CD8-positive, alpha-beta memory T cell (primary cell): ENCODE results near the gene SEPSECS. TPM values are rescaled to one million over a fixed set of nuclear protein-coding genes. Genes with fewer than 3 reads are reported as not detected.

Experiments used
- CTCF ChIA-PET: fragments of 350-600 bp; sonication (Branson Sonifier 250); formaldehyde crosslinking; loops from one replicate; lab custom pipeline; 2021; ENCODE audit warnings: antibody characterized with exemption; lab: Charles Lee
- POLR2A ChIA-PET: fragments of 350-600 bp; sonication (Branson Sonifier 250); formaldehyde crosslinking; loops from one replicate; lab custom pipeline; 2021; ENCODE audit warnings: antibody characterized with exemption; lab: Charles Lee
- DNase-seq, 5 donors: peaks; one replicate each; pipeline versions ENCODE4 v3.0.0 to v3.0.0-alpha.2; 2020 to 2022; ENCODE audit warnings: mixed read lengths in 1 of 5
- H3K27ac ChIP-seq: one replicate; pipeline ENCODE4 v1.7.0; 2013; ENCODE audit warnings: low read depth, mild to moderate bottlenecking, low read length, moderate library complexity
- H3K27me3 ChIP-seq: 2 replicates; pipeline ENCODE4 v1.7.0; 2013; ENCODE audit warnings: low read length, mild to moderate bottlenecking; ENCODE audit not compliant: insufficient read depth, poor library complexity, severe bottlenecking
- H3K36me3 ChIP-seq: 2 replicates; pipeline ENCODE4 v1.7.0; 2013; ENCODE audit warnings: mild to moderate bottlenecking, low read length, moderate library complexity; ENCODE audit not compliant: insufficient read depth
- H3K4me1 ChIP-seq: 2 replicates; pipeline ENCODE4 v1.7.0; 2013; ENCODE audit warnings: mild to moderate bottlenecking, low read length, moderate library complexity; ENCODE audit not compliant: insufficient read depth
- H3K4me3 ChIP-seq: 2 replicates; pipeline ENCODE4 v1.7.0; 2013; ENCODE audit warnings: mild to moderate bottlenecking, low read length
- H3K9me3 ChIP-seq: 2 replicates; pipeline ENCODE4 v1.7.0; 2013; ENCODE audit warnings: mild to moderate bottlenecking, low read length
- H3K27ac Mint-ChIP-seq, 8 donors: one replicate each; pipeline ENCODE4 v1.8.0; 2020 to 2021; ENCODE audit warnings: mixed read lengths in 8 of 8, mild to moderate bottlenecking in 6 of 8, inconsistent platforms in 3 of 8, moderate library complexity in 3 of 8
- H3K27me3 Mint-ChIP-seq, 2 donors: one replicate each; pipeline ENCODE4 v1.8.0; 2020 to 2021; ENCODE audit warnings: mixed read lengths in 2 of 2, mild to moderate bottlenecking in 1 of 2, moderate library complexity in 1 of 2
- H3K36me3 Mint-ChIP-seq, 3 donors: one replicate each; pipeline ENCODE4 v1.8.0; 2020 to 2021; ENCODE audit warnings: mixed read lengths in 3 of 3, inconsistent platforms in 1 of 3, mild to moderate bottlenecking in 1 of 3
- H3K4me1 Mint-ChIP-seq, 3 donors: one replicate each; pipeline ENCODE4 v1.8.0; 2020 to 2021; ENCODE audit warnings: mixed read lengths in 3 of 3, inconsistent platforms in 1 of 3, mild to moderate bottlenecking in 1 of 3
- H3K4me3 Mint-ChIP-seq, 7 donors: one replicate each; pipeline ENCODE4 v1.8.0; 2020 to 2021; ENCODE audit warnings: mixed read lengths in 7 of 7, mild to moderate bottlenecking in 6 of 7, moderate library complexity in 4 of 7, inconsistent platforms in 2 of 7
- H3K9me3 Mint-ChIP-seq, 5 donors: one replicate each; pipeline ENCODE4 v1.8.0; 2020 to 2022; ENCODE audit warnings: mixed read lengths in 5 of 5, mild to moderate bottlenecking in 3 of 5, moderate library complexity in 2 of 5, inconsistent platforms in 1 of 5
- polyA plus RNA-seq: library from polyadenylated mRNA; unstranded; fragments of 300-500 nt; fragmentation: Illumina TruSeq; gene quantifications from one replicate; pipeline ENCODE4 v1.2.3, GENCODE V29; 2021
- total RNA-seq, 2 experiments: library from RNA; stranded (reverse); gene quantifications; one replicate each; pipeline ENCODE4 v1.2.3, GENCODE V29; 2021

Gene SEPSECS
- total and polyA plus RNA-seq, 3 experiments from 2014 or later: 3.1 to 10.0 (median 8.6) TPM

GRCh38 chr4:25155947-25156346, 4.3 kb downstream of the SEPSECS start:
- H3K36me3 Mint-ChIP-seq: peaks cover 0 to 48% (median 3%) of the 10 kb centered on the region in 3 donors
- no peak overlapping the region for H3K27ac Mint-ChIP-seq
- H3K4me1 Mint-ChIP-seq: peaks cover 20 to 31% (median 28%) of the 10 kb centered on the region in 3 donors
- no peak overlapping the region for H3K4me3 ChIP-seq
- H3K36me3 ChIP-seq: no peaks in the 10 kb centered on the region
- H3K27ac ChIP-seq: no peak overlapping the region
- no peaks in the 10 kb centered on the region for H3K27me3 ChIP-seq
- no peaks in the 10 kb centered on the region for H3K9me3 Mint-ChIP-seq
- H3K4me1 ChIP-seq: peaks cover 15% of the 10 kb centered on the region
- no peak for DNase-seq
- ChIA-PET POLR2A (no interaction called here), CTCF (no interaction called here)
- H3K27me3 Mint-ChIP-seq: peaks cover 0 to 5% of the 10 kb centered on the region in 2 donors
- no peak overlapping the region for H3K4me3 Mint-ChIP-seq
- no peaks in the 10 kb centered on the region for H3K9me3 ChIP-seq

- H3K36me3 Mint-ChIP-seq: peaks cover 0 to 48% (median 10%) of the 10 kb centered on the region in 3 donors
- no peaks in the 10 kb centered on the region for H3K36me3 ChIP-seq
- peaks cover 13% of the 10 kb centered on the region for H3K4me1 ChIP-seq
- H3K27me3 Mint-ChIP-seq: no peaks in the 10 kb centered on the region
- H3K9me3 Mint-ChIP-seq: no peaks in the 10 kb centered on the region
- no peaks in the 10 kb centered on the region for H3K27me3 ChIP-seq
- no peaks in the 10 kb centered on the region for H3K9me3 ChIP-seq
- no peak overlapping the region for H3K4me3 ChIP-seq
- H3K4me1 Mint-ChIP-seq: peaks cover 11 to 21% (median 19%) of the 10 kb centered on the region in 3 donors
- DNase-seq: no peak
- ChIA-PET CTCF (interaction anchor here (0.8 kb wide), 1 partner anchor 10 kb away, joined by 3 read pairs; no protein-coding TSS in a partner anchor), POLR2A (no interaction called here)
- H3K27ac ChIP-seq: no peak overlapping the region
- H3K27ac Mint-ChIP-seq: no peak overlapping the region
- H3K4me3 Mint-ChIP-seq: no peak overlapping the region
These were observed 5.5 kb downstream of the SEPSECS start for GRCh38 chr4:25154594-25155265.

DNA sequence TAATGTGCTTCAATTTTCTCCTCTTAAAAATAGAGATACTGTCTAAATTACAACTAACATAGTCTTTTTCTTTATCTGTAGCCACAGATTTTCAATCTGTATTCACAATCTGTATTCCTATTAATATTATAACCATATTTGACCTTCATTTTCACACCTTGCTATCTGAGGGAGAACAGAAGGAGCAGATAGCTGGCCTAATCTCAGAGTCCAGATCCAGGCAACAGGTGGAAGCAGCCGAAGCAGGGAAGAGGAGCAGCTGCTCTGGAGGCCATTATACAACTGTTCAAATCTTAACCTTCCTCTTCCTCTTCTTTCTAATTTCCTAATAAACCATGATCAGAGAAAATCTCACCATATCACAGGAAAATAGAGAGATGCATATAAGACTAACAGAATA, 14.2 kb downstream of the SEPSECS start:
- DNase-seq: no peak
- POLR2A ChIA-PET: no interaction called here
- Mint-ChIP-seq H3K27ac (no peak overlapping the region), H3K27me3 (no peaks in the 10 kb centered on the region), H3K36me3 (peaks cover 10 to 49% (median 11%) of the 10 kb centered on the region in 3 donors), H3K4me1 (peaks cover 0 to 4% (median 0%) of the 10 kb centered on the region in 3 donors), H3K4me3 (no peak overlapping the region), H3K9me3 (no peaks in the 10 kb centered on the region)
- Histone ChIP-seq H3K27ac (no peak overlapping the region), H3K4me1 (no peaks in the 10 kb centered on the region), H3K27me3 (no peaks in the 10 kb centered on the region), H3K36me3 (no peaks in the 10 kb centered on the region), H3K4me3 (no peak overlapping the region), H3K9me3 (no peaks in the 10 kb centered on the region)
- CTCF ChIA-PET: no interaction called here

GRCh38 chr4:25144870-25145481, 15.3 kb downstream of the SEPSECS start:
- no peaks in the 10 kb centered on the region for H3K27me3 ChIP-seq
- no peak overlapping the region for H3K27ac Mint-ChIP-seq
- no peak for DNase-seq
- peaks cover 0 to 4% (median 0%) of the 10 kb centered on the region in 3 donors for H3K4me1 Mint-ChIP-seq
- H3K4me3 Mint-ChIP-seq: no peak overlapping the region
- no peaks in the 10 kb centered on the region for H3K9me3 ChIP-seq
- ChIA-PET POLR2A (interaction anchor here (1.0 kb wide), 1 partner anchor 9 kb away, joined by 3 read pairs; no protein-coding TSS in a partner anchor), CTCF (interaction anchor here (0.8 to 1.5 kb wide), 6 partner anchors 9 to 168 kb away, joined by 3 to 7 read pairs (median 4); partner anchors contain the start of genes SEPSECS and ZCCHC4)
- H3K4me1 ChIP-seq: no peaks in the 10 kb centered on the region
- no peak overlapping the region for H3K27ac ChIP-seq
- H3K36me3 Mint-ChIP-seq: peaks cover 7 to 46% (median 13%) of the 10 kb centered on the region in 3 donors
- no peaks in the 10 kb centered on the region for H3K36me3 ChIP-seq
- H3K4me3 ChIP-seq: no peak overlapping the region
- H3K9me3 Mint-ChIP-seq: no peaks in the 10 kb centered on the region
- no peaks in the 10 kb centered on the region for H3K27me3 Mint-ChIP-seq

GRCh38 chr4:25142468-25142867, 17.8 kb downstream of the SEPSECS start:
- Mint-ChIP-seq H3K27ac (no peak overlapping the region), H3K9me3 (no peaks in the 10 kb centered on the region)

DNA sequence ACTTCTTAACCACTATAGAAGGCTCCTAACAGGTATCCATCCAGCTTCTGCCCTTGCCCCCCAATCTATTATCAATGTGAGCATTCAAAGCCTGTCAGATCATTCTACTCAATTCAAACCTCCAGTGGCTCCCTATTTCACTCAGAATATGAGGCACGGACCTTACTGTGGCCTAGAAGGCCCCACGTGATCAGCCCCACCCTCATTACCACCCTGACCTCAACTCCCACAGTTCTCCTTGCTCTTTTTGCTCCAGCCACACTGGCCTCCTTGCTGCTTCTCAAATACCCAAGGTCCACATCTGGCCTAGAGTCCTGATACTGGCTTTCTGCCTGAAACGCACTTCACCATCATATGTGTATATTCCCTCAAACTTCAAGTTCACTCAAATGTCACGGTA, 18.7 kb downstream of the SEPSECS start:
- Histone ChIP-seq H3K36me3 (no peaks in the 10 kb centered on the region), H3K4me1 (no peaks in the 10 kb centered on the region), H3K9me3 (no peaks in the 10 kb centered on the region), H3K27me3 (no peaks in the 10 kb centered on the region), H3K4me3 (no peak overlapping the region), H3K27ac (no peak overlapping the region)
- peaks cover 23 to 64% (median 37%) of the 10 kb centered on the region in 3 donors for H3K36me3 Mint-ChIP-seq
- no peak overlapping the region for H3K4me3 Mint-ChIP-seq
- no peaks in the 10 kb centered on the region for H3K27me3 Mint-ChIP-seq
- H3K9me3 Mint-ChIP-seq: no peaks in the 10 kb centered on the region
- CTCF ChIA-PET: no interaction called here
- no peak for DNase-seq
- POLR2A ChIA-PET: no interaction called here
- H3K27ac Mint-ChIP-seq: no peak overlapping the region
- H3K4me1 Mint-ChIP-seq: peaks cover 4 to 11% (median 8%) of the 10 kb centered on the region in 3 donors

More at GRCh38 chr4:25142468-25142867, 17.8 kb downstream of the SEPSECS start:
- H3K4me3 Mint-ChIP-seq: no peak overlapping the region
- Histone ChIP-seq H3K4me1 (no peaks in the 10 kb centered on the region), H3K4me3 (no peak overlapping the region), H3K27me3 (no peaks in the 10 kb centered on the region), H3K9me3 (no peaks in the 10 kb centered on the region), H3K36me3 (no peaks in the 10 kb centered on the region), H3K27ac (no peak overlapping the region)
- ChIA-PET CTCF (no interaction called here), POLR2A (interaction anchor here (0.6 kb wide), 1 partner anchor 15 kb away, joined by 5 read pairs; no protein-coding TSS in a partner anchor)
- peaks cover 16 to 55% (median 30%) of the 10 kb centered on the region in 3 donors for H3K36me3 Mint-ChIP-seq
- no peak for DNase-seq
- peaks cover 0 to 4% (median 2%) of the 10 kb centered on the region in 3 donors for H3K4me1 Mint-ChIP-seq
- no peaks in the 10 kb centered on the region for H3K27me3 Mint-ChIP-seq

- no peaks in the 10 kb centered on the region for H3K9me3 ChIP-seq
- Mint-ChIP-seq H3K9me3 (peaks cover 0 to 4% (median 0%) of the 10 kb centered on the region in 5 donors), H3K27me3 (no peaks in the 10 kb centered on the region), H3K36me3 (peaks cover 29 to 54% (median 29%) of the 10 kb centered on the region in 3 donors), H3K27ac (no peak overlapping the region), H3K4me3 (no peak overlapping the region), H3K4me1 (peaks cover 16 to 22% (median 20%) of the 10 kb centered on the region in 3 donors)
- DNase-seq: no peak
- CTCF ChIA-PET: no interaction called here
- H3K27ac ChIP-seq: no peak overlapping the region
- H3K27me3 ChIP-seq: no peaks in the 10 kb centered on the region
- no peaks in the 10 kb centered on the region for H3K36me3 ChIP-seq
- no peak overlapping the region for H3K4me3 ChIP-seq
- POLR2A ChIA-PET: no interaction called here
- no peaks in the 10 kb centered on the region for H3K4me1 ChIP-seq
These were observed 27.1 kb downstream of the SEPSECS start for GRCh38 chr4:25133132-25133531.

DNA sequence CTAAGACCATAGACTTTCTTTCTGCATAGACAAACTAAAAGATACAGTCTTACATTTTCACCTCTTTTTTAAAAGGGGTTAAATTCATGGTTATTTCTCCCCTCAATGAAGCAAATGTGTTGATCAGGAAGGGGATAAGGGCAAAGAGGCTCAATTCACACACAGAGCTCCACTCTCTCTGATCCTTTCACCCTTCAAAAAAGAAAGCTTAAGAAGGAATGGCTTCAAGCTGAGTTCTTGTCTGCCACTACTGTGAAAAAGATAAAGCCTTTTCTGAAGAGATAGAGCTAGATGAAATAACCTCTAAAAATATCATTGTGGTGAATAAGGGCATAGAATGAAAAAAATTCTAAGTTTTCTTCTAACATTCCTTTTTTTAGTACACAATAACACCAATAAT, 28.3 kb downstream of the SEPSECS start:
- H3K27me3 Mint-ChIP-seq: no peaks in the 10 kb centered on the region
- no peak overlapping the region for H3K4me3 ChIP-seq
- H3K9me3 Mint-ChIP-seq: peaks cover 0 to 4% (median 0%) of the 10 kb centered on the region in 5 donors
- DNase-seq: no peak
- no peak overlapping the region for H3K4me3 Mint-ChIP-seq
- no peaks in the 10 kb centered on the region for H3K9me3 ChIP-seq
- CTCF ChIA-PET: interaction anchor here (0.9 kb wide), 1 partner anchor 64 kb away, joined by 3 read pairs; no protein-coding TSS in a partner anchor
- POLR2A ChIA-PET: no interaction called here
- H3K27ac ChIP-seq: no peak overlapping the region
- H3K36me3 ChIP-seq: no peaks in the 10 kb centered on the region
- H3K4me1 ChIP-seq: no peaks in the 10 kb centered on the region
- peaks cover 20 to 55% (median 23%) of the 10 kb centered on the region in 3 donors for H3K36me3 Mint-ChIP-seq
- H3K27ac Mint-ChIP-seq: no peak overlapping the region
- no peaks in the 10 kb centered on the region for H3K27me3 ChIP-seq
- H3K4me1 Mint-ChIP-seq: peaks cover 16 to 17% (median 16%) of the 10 kb centered on the region in 3 donors
